VCaP (cell line): ENCODE results near the gene ANKRD55.
"Not testable (repeated sequence)": the region's sequence is repeated elsewhere in the genome, so short reads cannot be mapped to it uniquely, and the experiment has no call there.

Source experiments
- H3K27ac ChIP-seq: fragments of 450-650 bp; 2 replicates; pipeline ENCODE4 v1.5.1; 2017
- CTCF ChIP-seq: fragments of 450-650 bp; conservative IDR thresholded peaks from 2 replicates; pipeline ENCODE4 v1.5.1; 2017; ENCODE audit warnings: mild to moderate bottlenecking, moderate library complexity

ANKRD55 gene

GRCh38 chr5:56264417-56265025 lies 31.4 kb upstream of the ANKRD55 start:
- no peak overlapping the region for H3K27ac ChIP-seq
- peak; percentile 71 for TF ChIP-seq CTCF

DNA sequence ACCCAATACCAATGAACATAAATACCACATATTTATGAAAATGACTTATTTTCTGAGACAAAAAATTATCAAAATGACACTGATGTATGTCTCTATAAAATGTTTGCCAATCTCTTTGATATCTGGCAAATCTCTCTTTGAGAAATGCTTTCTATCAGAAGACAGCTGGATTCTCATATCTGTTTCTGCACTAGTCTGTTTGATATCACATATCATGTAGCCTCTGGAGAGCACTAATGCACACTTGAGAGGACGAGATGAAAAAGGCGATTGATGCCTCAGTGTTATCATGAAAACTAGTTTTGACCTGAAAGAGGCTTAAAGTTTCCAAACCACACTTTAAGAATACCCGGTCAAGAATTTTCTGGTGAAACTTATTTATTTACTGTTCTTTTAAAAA lies 29.1 kb upstream of the ANKRD55 start:
- H3K27ac ChIP-seq = no peak overlapping the region
- no peak for TF ChIP-seq CTCF

- TF ChIP-seq CTCF = no peak
Observed at GRCh38 chr5:56259002-56259511, 25.9 kb upstream of the ANKRD55 start.

GRCh38 chr5:56257763-56258529 lies 24.8 kb upstream of the ANKRD55 start:
- not testable (repeated sequence) for H3K27ac ChIP-seq

More at GRCh38 chr5:56259002-56259511, 25.9 kb upstream of the ANKRD55 start:
- H3K27ac ChIP-seq = no peak overlapping the region

GRCh38 chr5:56257010-56257409 lies 23.9 kb upstream of the ANKRD55 start:
- no peak for TF ChIP-seq CTCF
- H3K27ac ChIP-seq = no peak overlapping the region

GRCh38 chr5:56255502-56255901 lies 22.4 kb upstream of the ANKRD55 start:
- no peak overlapping the region for H3K27ac ChIP-seq
- no peak for TF ChIP-seq CTCF

GRCh38 chr5:56253924-56254323 lies 20.8 kb upstream of the ANKRD55 start:
- no peak overlapping the region for H3K27ac ChIP-seq
- TF ChIP-seq CTCF = no peak

DNA sequence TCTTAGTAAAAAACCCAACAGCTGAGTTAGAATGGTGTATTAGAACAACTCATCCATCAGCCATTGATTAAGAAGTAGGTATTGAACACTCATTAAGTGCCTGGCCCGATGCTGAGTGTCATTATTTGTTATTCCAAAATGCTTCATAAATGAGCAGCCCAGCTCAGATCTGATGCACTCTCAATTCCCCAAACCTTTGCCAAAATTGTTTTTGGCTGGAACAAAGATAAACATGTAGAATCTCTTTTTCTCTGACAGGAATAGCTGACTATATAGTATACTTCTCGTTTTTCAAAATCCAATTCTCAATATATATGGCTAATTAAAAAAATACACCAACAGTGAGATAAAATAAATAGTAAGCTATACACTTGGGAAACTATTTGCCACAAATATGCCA lies 20.0 kb upstream of the ANKRD55 start:
- TF ChIP-seq CTCF = no peak
- peak overlapping the region; percentile 27; the same call in 1 of the 2 replicates for H3K27ac ChIP-seq
